Muscle layer of duodenum (tissue), 2 donors: ENCODE results near the gene CCDC196.

Source experiments
- H3K27ac ChIP-seq: one replicate; pipeline ENCODE4 v1.7.0; 2013; ENCODE audit warnings: mild to moderate bottlenecking, low read length
- H3K27me3 ChIP-seq: one replicate; pipeline ENCODE4 v1.7.0; 2013; ENCODE audit warnings: low read depth, mild to moderate bottlenecking, control low read depth, low read length
- H3K36me3 ChIP-seq, 2 donors: one replicate each; pipeline ENCODE4 v1.7.0; 2013; ENCODE audit warnings: low read length in 2 of 2, control low read depth in 1 of 2, mild to moderate bottlenecking in 1 of 2; ENCODE audit not compliant: insufficient read depth in 2 of 2, control insufficient read depth in 1 of 2
- H3K4me1 ChIP-seq, 2 donors: one replicate each; pipeline ENCODE4 v1.7.0; 2013; ENCODE audit warnings: low read length in 2 of 2, mild to moderate bottlenecking in 2 of 2, control low read depth in 1 of 2, moderate library complexity in 1 of 2; ENCODE audit not compliant: insufficient read depth in 2 of 2, control insufficient read depth in 1 of 2
- H3K4me3 ChIP-seq, 2 donors: one replicate each; pipeline ENCODE4 v1.7.0; 2013; ENCODE audit warnings: low read length in 2 of 2, low read depth in 1 of 2, mild to moderate bottlenecking in 1 of 2
- H3K9me3 ChIP-seq, 2 donors: one replicate each; pipeline ENCODE4 v1.7.0; 2013; ENCODE audit warnings: low read length in 2 of 2, control low read depth in 1 of 2, mild to moderate bottlenecking in 1 of 2; ENCODE audit not compliant: control insufficient read depth in 1 of 2
- donor health status: healthy.

CCDC196 gene, protein sequence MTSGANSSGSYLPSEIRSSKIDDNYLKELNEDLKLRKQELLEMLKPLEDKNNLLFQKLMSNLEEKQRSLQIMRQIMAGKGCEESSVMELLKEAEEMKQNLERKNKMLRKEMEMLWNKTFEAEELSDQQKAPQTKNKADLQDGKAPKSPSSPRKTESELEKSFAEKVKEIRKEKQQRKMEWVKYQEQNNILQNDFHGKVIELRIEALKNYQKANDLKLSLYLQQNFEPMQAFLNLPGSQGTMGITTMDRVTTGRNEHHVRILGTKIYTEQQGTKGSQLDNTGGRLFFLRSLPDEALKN

DNA sequence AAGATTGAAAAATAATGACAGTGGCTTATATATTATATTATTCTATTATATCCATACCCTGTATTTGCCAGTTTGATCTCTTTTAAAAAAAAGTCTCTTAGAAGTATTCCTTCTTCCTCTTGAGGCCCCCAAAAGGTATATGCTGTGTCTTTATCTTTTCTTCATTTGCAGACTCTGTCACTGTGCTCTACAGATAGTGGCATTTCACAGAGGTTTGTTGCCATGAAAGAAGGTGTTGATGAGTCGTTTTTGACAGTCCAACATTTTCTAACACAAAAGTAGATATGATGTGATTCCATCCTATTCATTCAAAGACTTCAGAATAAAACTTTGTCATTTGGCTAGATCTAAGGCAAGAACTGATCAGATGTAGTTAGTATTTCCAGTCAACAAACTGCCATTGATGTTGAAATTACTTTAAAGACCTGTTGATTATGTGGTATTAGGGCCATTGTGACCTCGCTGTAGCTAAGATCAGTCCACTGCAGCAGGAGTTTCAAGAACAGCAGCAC, at the start of gene CCDC196:
CCDC196 (plus strand) TSS at position 462 of the 512 bp plus-strand sequence. CDS start 132 bp downstream, outside the sequence.
- H3K9me3 ChIP-seq, result no peaks in the 10 kb centered on the region
- no peaks in the 10 kb centered on the region for H3K4me1 ChIP-seq
- no peak within 1 kb of the TSS for H3K27ac ChIP-seq
- no peaks in the 10 kb centered on the region for H3K27me3 ChIP-seq
- H3K36me3 ChIP-seq, result no peaks in the 10 kb centered on the region
- H3K4me3 ChIP-seq, result no peak within 1 kb of the TSS

DNA sequence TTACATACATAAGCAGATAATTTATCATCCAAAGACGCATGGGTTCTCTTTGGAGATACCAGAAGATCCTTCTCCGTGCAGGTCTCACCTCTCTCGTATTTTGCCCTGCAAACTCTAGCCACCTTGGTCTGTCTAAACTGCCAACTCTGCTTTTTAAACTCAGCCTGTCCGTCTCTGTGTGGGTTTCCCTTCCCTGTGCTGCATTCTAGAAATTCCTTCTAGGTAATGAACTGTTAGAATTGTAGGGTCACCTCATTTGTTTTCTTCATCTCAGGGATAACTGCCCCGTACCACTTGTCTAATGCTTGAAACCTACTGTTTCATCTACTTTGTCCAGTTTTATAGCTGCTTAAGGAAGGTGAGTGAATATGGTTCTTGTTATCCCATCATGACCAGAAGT, 45.4 kb upstream of the CCDC196 start:
- Histone ChIP-seq H3K4me3 (no peak overlapping the region), H3K36me3 (no peaks in the 10 kb centered on the region), H3K4me1 (no peaks in the 10 kb centered on the region), H3K27me3 (no peaks in the 10 kb centered on the region), H3K9me3 (peaks cover 8 to 26% of the 10 kb centered on the region in 2 donors), H3K27ac (no peak overlapping the region)

DNA sequence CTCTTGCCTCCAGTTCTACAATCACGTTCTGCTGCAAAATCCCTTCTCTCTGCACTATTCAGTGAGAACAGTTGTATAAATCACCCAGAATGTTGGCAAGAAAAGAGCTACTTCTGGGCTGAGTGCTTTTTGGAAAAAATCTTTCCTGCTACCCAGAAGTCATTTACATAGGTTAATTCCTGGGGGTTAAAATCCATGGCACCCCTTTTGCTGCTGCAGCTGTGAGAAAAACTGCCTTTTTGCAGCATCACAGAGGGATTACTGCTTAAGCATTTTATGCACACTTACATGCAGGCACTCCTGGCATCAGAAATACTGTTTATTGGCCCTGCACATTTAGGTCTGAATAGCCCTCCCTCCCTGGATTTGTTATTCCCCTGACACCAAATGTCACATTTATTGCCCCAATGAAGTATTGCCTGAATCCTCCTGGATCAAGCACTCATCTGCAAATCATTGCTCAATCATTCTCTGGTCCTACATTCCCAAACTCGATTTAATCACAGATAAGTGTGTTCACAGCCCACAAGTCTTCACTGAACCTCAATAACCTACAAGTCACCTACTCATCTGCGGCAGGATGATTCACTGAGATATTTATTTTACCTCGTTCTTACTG, 43.1 kb upstream of the CCDC196 start:
- H3K4me3 ChIP-seq, result no peak overlapping the region
- peaks cover 4 to 10% of the 10 kb centered on the region in 2 donors for H3K9me3 ChIP-seq
- H3K27ac ChIP-seq, result no peak overlapping the region
- H3K36me3 ChIP-seq, result no peaks in the 10 kb centered on the region
- no peaks in the 10 kb centered on the region for H3K27me3 ChIP-seq
- no peaks in the 10 kb centered on the region for H3K4me1 ChIP-seq

DNA sequence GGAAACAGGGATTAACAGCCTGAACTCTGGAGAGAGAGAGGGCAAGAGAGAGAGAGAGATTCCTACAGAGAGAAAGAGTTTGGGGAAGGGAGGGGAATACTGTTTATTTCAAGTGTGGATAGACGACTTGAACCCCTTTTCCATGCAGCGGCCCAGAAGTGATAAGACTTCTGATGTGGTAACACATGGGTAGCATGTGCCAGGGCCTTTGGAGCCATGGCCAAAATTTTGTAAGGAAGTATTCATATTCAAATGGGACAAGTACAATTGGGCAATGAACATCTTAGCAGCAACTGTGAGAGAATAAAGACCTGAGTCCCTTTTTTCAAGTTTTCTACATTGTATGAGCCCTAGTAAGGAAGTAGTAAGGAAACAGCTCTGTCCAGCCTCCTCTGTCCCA, 42.4 kb upstream of the CCDC196 start:
- Histone ChIP-seq H3K27ac (no peak overlapping the region), H3K27me3 (no peaks in the 10 kb centered on the region), H3K36me3 (no peaks in the 10 kb centered on the region), H3K4me3 (no peak overlapping the region), H3K9me3 (peaks cover 3 to 7% of the 10 kb centered on the region in 2 donors), H3K4me1 (no peaks in the 10 kb centered on the region)

DNA sequence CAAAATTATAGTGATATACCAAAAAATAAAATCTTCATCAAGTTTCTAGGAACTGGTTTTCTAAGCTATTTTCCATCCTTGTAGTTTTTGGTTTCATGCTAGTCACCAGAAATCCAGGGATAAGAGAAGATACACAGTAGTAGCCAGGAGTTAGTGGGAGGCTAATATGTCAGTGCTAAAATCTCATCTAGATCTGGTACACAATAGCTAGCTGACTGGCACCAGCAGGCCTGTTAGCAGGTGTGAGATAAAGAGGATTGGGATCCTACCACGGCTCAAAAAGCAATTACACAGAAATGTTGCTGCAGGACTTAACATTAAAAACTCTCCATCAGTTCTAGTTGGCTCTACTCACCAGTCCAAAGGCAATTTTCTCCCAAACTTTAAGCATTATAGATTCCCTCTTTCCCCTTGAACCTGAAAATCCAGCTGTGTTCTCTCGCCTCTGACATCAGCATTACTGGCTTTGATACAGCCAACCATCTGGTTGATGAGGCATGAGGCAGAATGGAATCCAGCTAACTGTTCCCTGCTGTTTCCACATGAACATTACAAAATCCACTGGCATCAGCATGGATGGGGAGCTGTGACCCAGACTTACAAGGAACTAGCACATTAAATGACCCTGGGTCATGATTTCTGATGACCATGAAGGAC, 41.8 kb upstream of the CCDC196 start:
- Histone ChIP-seq H3K36me3 (no peaks in the 10 kb centered on the region), H3K4me1 (no peaks in the 10 kb centered on the region), H3K4me3 (no peak overlapping the region), H3K27ac (no peak overlapping the region), H3K9me3 (peaks cover 0 to 5% of the 10 kb centered on the region in 2 donors), H3K27me3 (no peaks in the 10 kb centered on the region)

DNA sequence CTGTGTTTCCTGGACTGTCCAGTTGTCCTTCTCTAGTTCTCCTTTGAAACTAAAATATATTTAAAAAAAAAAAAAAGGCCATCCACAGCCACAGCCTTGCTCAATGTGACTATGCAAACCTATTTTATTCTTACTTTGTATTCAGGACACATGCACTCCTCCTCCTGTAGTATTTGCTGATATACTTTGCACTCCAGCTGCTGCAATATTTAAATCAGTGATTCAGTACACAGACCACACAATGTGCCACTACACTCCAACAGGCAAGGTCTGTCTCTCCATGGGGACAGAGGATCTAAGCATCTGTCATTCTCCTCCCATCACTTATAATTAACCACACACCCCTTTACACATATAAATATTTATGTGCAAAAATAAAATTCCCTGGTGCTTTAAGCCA, 40.2 kb upstream of the CCDC196 start:
- Histone ChIP-seq H3K27me3 (no peaks in the 10 kb centered on the region), H3K9me3 (no peaks in the 10 kb centered on the region), H3K4me3 (no peak overlapping the region), H3K36me3 (no peaks in the 10 kb centered on the region), H3K4me1 (no peaks in the 10 kb centered on the region), H3K27ac (no peak overlapping the region)

DNA sequence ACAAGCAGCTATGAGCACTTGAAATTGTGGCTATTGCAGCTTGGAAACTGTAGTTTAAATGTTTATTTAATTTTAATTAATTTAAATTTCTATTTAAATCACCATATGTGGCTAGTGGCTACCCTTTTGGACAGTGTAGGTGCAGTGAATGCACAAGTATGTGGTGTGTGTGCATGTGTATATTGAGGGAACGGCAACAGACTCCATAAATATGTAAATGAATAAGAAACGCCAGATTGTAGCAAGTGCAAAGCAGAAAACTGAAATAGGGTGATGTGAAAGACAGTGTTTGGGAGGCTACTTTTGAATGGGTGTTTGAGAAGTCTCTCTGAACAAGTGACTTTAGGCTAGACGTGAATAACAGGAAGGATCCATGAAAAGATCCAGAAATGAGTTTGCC, 32.7 kb upstream of the CCDC196 start:
- H3K36me3 ChIP-seq, result no peaks in the 10 kb centered on the region
- H3K9me3 ChIP-seq, result no peaks in the 10 kb centered on the region
- H3K4me3 ChIP-seq, result no peak overlapping the region
- H3K27ac ChIP-seq, result no peak overlapping the region
- no peaks in the 10 kb centered on the region for H3K27me3 ChIP-seq
- H3K4me1 ChIP-seq, result no peaks in the 10 kb centered on the region

DNA sequence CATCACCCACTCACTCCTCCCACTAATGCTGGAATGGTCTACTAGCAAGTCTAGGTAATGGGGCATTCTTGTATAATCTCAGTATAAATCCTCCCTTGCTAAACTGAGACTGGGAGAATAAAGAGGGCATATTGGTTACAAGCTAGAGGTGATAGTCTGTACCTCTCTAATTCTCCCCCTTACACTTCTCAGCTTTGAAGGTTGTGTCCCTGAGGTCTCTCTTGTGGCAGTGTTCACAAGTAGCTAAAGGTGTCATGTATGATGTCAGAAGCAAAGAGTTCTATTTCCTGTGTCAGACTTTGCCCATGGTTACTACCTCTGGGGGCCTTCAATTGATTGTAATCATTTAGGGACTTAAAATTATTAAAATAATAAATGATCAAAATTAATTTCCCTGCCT, 26.6 kb upstream of the CCDC196 start:
- no peaks in the 10 kb centered on the region for H3K36me3 ChIP-seq
- H3K27me3 ChIP-seq, result no peaks in the 10 kb centered on the region
- H3K9me3 ChIP-seq, result no peaks in the 10 kb centered on the region
- H3K4me3 ChIP-seq, result no peak overlapping the region
- H3K27ac ChIP-seq, result no peak overlapping the region
- H3K4me1 ChIP-seq, result no peaks in the 10 kb centered on the region

DNA sequence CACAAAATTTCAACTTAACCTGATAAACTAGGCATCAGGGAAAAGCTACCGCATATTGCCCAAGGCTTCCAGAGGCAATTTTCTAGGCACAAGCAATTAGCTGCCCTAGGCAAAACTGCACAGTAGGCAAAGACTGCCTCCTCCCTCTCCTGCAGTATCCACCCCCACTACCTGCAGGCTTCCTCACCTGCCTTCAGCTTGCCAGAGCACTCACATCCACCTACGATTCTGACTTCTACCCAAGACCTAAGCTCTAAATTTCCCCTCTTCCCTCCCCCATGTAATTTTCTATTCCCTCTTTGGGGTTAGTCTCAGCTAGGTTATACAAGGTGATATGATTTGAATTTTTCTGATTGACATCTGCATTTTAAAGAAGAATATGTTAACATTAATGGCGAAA, 21.9 kb upstream of the CCDC196 start:
- Histone ChIP-seq H3K36me3 (no peaks in the 10 kb centered on the region), H3K9me3 (no peaks in the 10 kb centered on the region), H3K27ac (no peak overlapping the region), H3K4me1 (no peaks in the 10 kb centered on the region), H3K4me3 (no peak overlapping the region), H3K27me3 (no peaks in the 10 kb centered on the region)

DNA sequence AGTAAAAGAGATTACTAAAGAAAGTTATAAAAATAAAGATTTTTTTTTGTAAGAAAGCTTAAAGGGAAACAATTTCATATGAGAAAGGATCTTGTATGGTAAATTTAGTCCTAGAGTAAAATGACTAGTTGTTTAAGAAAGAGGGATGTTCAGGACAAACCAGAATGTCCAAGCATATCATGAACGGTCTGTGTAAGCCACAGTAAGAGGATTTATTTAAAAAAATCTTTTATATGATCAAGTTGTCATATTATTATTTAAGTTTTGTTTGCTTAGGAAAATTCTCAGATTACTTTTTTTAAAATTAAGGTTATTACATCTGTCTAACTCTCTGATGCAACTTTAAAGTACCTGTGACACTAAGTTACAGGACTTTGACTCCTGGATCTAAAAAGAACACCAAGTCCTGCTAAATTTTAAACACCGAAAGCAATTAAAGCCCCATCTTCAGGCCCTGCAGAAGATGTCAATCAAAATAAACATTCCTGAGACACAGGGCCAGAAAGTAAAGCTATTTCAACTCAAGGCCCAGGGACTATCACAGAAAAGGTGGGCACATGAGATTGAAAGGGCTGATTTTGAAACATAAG, 17.3 kb upstream of the CCDC196 start:
- no peaks in the 10 kb centered on the region for H3K36me3 ChIP-seq
- no peak overlapping the region for H3K4me3 ChIP-seq
- peaks cover 0 to 3% of the 10 kb centered on the region in 2 donors for H3K9me3 ChIP-seq
- no peaks in the 10 kb centered on the region for H3K4me1 ChIP-seq
- H3K27me3 ChIP-seq, result no peaks in the 10 kb centered on the region
- no peak overlapping the region for H3K27ac ChIP-seq

DNA sequence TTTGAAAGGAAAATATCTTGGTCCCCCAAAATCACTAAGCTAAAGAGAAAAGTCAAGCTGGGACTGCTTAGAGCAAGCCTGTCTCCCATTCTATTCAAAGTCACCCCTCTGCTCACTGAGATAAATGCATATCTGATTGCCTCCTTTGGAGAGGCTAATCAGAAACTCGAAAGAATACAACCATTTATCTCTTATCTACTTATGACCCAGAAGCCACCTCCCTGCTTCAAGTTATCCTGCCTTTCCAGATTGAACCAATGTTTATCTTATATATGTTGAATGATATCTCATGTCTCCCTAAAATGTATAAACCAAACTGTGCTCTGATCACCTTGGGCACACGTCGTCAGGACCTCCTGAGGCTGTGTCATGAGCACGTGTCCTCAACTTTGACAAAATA, 14.6 kb upstream of the CCDC196 start:
- Histone ChIP-seq H3K4me1 (no peaks in the 10 kb centered on the region), H3K36me3 (no peaks in the 10 kb centered on the region), H3K27ac (no peak overlapping the region), H3K27me3 (no peaks in the 10 kb centered on the region), H3K9me3 (peaks cover 0 to 3% of the 10 kb centered on the region in 2 donors), H3K4me3 (no peak overlapping the region)
